GM18508 (cell line): ENCODE data around the gene OTX1.
"Not testable (repeated sequence)": the region's sequence is repeated elsewhere in the genome, so short reads cannot be mapped to it uniquely, and the experiment has no call there.

Source experiments
- ATAC-seq: cut with Tn5 transposase; IDR thresholded peaks from one replicate; pipeline ENCODE4 v1.9.1; 2021; ENCODE audit warnings: moderate number of reproducible peaks; ENCODE audit not compliant: insufficient read depth, unreplicated experiment

Gene OTX1

DNA sequence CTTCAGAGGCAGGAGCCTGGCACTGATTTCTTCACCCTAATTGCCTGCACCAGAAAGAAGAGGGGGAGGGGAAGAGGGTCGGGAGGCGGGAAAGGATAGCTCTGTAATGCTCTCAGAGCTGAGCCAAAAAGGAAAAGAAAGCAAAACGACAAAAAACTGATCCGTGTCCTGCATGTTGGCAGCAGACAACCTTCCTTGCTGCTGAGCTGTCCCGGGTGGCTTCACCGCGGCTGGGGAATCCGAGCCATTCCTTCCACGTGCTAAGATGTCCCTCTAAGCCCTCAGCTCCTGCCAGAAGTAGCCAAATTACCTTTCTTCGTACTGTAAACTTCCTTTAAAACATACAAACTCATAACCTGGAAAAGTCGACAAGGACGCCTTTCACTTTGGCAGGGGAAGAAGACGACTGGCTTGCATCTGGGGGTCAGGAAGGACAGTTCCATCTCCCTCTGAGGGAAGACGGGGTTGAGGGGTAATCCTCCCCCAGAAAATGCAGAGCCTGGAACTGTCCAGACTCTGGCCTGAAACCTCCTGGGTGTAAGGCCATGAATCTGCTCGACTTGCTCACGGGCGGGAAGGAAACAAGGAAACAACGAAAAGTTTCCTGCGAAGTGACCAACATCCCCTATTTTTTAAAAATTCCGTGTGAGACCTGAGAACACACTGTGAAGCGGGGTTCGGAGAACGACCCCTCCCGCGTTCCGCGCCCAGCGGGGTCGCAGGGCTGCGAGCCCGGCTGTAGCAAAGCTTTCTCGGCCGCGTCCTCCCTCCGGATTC lies 7.7 kb downstream of the OTX1 start:
- no peak for ATAC-seq

DNA sequence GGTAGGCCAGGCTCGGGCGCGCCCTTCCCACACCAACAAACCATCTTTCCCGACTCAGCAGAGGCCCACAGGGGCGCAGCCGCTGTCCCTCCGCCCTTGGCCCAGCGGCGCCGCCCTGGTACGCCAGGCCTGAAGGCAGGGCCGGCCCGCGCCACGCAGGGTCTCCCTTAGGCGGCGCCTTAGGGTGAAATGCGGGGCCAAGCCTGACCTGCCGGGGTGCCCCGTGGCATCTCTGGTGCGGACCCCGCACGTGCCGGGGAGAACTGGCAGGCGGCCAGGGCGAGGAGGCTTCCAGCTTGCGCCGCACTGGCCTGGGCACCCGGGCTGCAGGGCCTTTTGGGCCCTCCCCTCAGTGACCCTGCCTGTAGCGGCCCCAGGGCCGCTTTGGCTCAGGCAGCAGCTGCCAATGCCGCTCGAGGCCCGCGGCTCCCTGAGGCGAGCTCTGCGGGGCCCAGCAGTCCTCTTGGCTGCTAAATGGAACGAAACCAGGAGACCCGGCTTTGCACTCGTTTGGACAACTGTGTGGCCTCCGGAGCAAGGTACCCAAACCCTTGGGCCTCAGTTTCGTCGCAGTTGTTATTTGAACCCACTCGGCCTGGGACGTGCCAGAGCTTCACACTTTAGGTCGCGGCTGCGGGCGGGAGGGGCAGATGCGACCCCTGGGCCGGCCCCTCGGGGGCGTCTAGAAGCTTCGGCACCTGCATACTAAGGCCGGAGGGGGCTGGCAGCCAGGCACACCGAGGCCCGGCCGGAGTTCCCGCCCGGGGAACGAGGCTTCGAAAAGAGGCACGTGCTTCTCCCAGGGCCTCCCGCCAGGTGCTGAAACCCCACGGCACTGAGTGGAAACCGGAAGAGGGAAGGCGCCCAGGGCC lies 8.5 kb downstream of the OTX1 start:
- no peak for ATAC-seq

DNA sequence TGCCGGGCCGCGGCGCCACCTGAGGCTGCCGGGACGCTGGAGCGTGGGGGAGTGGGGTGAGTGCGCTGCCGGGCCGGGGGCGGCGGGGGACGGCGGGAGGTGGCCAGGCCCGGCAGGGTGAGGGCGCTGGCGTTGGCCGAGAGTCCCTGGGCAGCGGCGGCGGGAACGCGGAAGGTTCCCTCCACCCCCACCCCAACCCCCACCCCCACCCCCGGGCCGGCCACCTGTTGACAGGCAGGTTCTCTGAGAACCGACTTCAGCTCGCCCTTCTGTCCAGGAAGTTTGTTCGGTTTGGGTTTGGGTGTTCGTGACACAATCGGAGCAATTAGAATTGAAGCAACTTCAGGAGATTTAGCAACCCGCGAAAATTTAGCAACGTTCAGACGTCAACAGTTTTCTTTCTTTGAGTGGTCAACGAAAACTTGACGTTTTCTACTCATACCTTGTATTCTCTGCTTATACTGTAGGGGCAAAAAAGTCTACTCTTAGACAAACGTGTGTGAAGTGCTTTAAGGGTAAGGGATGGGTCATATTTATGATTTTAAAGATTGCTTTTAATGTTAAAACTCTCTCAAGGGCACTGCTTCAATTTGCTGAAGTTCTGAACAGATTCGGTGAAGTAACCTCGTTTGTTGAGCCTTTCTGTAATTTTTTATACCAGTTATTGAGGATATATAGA lies 9.3 kb downstream of the OTX1 start:
- ATAC-seq, result no peak

DNA sequence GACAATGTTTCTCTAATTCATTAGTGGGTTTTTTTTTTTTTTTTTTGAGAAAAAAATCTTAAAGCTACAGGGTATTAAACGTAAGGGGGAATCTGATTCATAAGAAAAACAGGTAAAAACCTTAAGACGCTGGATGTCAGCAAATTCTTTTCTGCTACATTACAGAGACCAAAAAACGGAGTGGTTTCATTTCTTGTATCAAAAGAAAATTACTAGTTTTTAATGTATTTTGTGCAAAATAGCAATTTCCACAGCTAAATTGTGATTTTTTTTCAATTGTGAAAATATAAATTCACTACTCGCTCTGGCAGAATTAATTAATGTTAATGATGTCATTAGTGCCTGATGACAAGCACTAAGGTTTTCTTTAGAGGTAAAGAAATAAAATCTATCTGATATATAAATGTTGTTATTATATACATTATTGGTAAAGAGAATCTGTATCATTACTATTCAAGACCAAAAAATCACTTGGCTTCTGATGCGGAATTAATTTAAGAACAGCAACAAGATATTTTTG lies 9.9 kb downstream of the OTX1 start:
- ATAC-seq, result no peak

DNA sequence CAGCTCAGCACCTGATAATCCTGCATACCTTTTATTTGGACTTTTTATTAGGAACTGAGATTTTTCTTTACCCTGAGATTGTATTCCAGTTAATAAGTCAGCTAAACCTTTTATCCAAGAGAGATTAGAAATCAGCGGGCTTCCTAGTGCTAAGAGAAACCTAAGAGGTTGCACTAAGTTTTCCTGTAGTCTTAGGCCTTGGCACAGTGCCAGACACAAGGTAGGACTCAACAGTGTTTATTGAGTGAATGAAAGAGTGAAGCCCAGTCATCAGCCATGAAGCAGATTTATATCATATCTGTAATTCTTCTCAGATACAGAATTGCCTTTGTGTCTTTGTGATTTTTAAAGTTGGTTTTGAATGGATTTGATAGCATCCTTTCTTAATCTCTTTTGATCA lies 13.6 kb downstream of the OTX1 start:
- no peak for ATAC-seq

DNA sequence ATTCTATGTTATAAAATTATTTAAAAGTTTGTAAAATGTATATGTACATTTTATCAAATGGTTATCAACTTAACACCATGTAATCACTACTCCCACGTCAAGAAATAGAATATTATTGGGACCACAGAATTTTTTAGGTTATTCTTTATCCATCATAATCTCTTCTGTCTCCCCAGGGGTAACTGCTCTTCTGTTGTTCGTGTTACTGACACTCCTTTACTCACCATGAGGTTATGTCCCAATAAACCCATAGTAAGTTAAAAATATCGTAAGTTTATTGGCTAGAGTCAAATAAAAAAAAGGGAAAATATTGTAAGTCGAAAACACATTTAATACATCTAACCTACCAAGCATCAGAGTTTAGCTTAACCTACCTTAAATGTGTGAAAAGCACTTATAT lies 14.0 kb downstream of the OTX1 start:
- no peak for ATAC-seq

DNA sequence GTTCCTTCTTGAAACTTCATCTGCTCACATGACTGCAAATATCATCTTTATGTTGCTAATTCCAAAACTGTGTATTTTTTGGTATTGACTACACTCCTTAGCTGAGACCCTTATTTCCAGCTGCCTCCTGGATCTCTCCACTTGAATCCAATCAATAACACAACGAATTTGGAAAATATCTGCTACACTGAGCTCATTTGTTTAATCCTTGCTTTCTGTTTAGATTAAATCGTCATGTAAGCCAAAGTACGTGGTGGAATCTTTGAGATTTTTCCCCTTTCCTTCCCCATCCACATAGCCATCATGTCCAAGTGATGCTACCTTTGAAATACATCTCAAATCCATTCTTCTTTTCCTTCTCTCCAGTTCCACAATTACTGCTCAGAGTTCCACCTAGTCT lies 15.6 kb downstream of the OTX1 start:
- ATAC-seq, result no peak

DNA sequence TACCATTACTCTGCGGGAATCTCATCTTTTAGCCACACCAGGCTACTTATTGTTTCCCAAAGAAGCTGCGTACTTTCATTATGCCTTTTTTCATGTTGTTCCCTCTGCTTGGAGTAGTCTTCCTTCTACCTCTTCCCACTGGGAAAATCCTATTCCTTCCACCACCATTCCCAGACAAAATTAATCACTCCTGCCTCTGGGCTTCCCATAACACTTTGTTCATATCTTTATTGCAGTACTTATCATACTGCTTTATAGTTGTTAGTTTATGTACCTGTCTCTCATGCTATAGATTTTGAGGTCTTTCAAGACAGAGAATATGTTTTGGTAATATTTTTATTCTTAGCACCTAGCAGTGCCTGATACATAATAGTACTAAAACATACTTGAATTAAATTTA lies 16.2 kb downstream of the OTX1 start:
- ATAC-seq, result no peak

DNA sequence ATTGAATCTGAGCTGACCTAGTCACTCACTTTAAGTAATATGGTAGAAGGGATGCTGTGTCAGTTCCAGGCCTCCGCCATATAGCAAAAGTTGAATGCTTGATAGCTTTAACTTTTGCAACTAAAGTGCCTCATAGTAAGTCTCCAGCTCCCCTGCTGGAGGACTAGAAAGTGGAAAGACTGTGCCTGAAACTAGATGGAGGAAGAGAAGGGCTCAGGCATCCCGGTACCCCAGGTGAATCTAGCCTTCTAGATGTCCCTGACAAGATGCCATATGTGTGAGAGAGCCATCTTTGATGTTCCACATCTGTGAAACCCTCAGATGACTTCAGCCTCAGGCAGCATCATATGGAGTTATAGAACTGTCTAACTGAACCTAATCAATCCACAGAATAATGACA lies 21.0 kb downstream of the OTX1 start:
- ATAC-seq, result no peak

DNA sequence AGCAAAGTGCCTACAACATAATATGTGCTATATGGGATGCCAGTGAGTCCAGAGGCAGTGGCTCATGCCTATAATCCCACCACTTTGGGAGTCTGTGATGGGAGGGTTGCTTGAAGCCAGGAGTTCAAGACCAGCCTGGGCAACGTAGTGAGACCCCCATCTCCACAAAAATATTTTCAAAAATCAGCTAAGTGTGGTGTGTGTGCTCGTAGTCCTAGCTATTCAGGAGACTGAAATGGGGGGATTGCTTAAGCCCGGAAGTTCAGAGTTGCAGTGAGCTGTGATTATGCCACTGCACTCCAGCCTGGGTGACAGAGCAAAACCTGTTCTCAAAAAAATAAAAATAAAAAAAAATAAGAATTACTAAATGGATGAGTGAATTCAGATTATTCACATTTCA lies 23.4 kb downstream of the OTX1 start:
- no peak for ATAC-seq

DNA sequence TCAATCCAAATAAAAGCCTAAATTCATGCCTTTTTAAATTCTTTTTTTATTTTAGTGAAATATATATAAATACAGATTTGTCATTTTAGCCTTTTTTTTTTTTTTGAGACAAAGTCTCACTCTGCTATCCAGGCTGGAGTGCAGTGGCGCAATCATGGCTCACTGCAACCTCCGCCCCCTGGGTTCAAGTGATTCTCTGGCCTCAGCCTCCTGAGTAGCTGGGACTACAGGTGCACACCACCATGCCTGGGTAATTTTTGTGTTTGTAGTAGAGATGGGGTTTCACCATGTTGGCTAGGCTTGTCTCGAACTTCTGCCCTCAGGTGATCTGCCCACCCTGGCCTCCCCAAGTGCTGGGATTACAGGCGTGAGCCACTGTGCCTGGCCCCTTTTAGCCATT lies 23.8 kb downstream of the OTX1 start:
- not testable (repeated sequence) for ATAC-seq

DNA sequence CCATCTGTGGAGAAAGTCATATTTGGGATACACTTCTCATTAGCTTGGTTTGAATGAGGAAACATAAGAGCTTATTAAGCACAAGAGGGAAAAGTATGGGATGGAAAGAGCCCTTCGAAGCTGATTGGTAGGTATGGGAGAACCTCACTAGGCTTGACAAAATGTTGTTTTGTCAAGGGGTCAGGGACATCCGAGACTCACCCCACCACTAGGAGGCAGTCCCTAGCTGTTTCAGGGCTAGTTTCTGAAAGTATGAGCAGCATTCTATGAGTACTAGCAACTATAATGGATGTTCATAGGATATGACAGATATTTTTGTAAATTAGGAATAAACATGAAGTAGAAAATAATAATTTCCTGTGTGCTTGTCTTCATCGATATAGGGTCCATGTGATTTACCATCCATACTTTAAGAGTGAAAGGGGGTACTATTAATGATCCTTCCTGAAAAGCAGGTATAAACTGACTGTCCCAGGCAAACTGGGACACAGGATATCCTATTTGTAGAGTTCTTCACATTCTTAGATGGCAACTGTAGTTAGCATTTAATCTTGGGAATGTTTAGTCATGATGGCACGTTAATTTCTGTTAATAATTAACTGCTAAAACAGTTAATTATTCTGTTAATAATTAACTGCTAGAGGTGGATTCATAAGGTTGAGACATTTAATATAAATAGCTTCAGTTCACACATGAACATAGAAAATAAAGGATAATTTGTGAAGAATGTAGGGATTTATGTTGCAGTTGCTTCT lies 28.4 kb downstream of the OTX1 start:
- no peak for ATAC-seq

DNA sequence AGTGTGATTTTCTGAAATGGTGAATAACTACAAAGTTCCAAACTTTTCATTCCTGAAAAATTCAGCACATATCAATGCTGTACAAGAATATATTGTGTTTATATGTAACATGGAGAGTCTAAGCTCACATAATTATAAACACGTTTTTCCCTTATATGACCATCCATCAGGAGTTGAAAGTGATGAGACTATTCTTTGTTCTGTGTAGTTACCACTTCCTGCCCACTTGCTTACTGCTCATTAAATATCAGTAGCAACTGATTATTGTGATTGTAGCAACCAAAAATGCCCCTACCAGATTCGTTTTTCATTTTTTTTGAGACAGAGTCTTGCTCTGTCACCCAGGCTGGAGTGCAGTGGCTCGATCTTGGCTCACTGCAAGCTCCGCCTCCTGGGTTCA lies 30.8 kb downstream of the OTX1 start:
- ATAC-seq, result no peak

DNA sequence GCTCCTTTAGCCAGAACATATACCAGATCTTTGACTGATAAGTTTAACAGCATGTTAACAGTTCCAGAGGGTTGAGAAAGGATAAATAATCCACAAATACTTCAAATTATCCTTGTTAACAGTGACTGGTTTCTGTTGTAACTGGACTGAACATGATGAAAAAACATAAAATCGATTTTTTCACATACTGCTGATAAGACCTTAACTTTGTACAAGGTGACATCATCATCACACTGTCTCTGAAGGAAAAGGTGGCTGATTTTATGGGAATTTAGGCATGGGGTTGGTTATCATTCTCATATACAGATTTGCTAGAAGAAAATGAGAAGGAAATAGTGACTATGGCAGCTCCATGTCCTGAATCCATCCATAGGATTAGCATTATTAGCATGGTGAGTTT lies 36.1 kb downstream of the OTX1 start:
- ATAC-seq, result no peak

DNA sequence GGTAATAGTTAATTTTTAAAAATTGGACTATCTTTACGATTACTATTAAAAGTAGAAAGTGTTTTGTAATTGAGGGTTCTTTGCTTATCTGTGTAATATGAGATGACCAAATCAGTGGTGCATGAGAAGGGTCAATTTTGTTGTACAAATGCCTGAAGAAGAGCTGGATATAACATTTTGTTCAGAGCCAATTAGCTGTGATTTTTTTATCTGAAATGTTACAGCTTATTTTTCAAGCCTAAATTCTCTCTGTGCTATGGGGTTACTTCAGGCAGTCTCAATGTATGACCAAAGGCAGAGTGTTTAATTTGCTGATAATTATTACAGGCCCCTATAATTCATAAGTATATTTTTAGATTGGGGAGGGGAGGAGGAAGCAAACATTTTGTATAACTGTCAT lies 41.8 kb downstream of the OTX1 start:
- no peak for ATAC-seq

DNA sequence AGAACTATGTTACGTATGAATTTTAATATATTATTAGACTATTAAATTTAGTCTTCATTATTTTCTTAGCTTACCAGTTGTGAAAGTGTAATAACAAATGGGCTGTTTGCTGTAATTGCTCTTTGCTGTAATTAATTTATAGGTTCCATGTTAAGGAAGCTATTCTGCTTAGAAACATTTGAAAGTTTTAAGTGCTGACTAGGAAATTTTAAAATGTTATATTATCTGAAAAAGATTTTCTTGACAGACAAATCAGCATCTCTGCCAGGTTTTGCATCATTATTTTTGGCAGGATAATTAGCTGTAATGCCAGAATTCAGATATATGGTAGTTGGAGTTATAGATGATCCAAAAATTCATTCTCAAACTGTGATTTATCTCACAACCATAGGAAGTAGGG lies 42.2 kb downstream of the OTX1 start:
- no peak for ATAC-seq

DNA sequence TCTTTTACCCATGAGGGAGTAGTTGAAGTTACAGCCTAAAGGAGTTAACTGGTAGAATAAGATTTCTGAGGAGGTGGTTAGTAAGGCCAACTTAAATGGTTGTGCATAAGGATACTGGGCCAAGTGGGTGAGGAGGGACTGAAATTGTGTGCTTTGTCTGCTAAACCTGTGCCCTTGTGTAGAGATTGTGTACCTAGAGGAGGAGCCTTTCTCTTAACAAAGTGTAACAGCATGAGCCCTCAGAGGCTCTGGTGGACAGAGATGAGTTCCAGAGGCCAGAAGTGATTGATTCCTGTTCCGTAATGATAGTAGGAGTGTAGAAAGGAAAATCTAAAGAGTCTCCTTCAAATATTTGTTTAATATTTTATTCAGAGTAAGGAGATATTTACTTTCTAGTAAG lies 42.9 kb downstream of the OTX1 start:
- ATAC-seq, result no peak

DNA sequence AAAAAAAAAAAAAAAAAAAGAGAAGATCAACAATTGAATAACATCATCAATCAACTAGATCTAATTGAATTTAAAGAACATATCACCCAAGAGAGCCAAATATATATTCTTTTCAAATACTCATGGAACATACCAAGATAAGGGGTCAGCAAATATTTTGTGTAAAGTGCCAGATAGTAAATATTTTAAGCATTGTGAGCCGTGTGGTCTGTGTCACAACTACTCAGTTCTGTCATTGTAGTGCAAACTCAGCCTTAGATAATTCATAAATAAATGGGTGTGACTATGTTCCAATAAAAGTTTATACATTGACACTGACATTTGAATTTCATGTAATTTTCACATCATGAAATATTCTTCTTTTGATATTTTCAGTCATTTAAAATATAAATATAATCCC lies 45.9 kb downstream of the OTX1 start:
- no peak for ATAC-seq

DNA sequence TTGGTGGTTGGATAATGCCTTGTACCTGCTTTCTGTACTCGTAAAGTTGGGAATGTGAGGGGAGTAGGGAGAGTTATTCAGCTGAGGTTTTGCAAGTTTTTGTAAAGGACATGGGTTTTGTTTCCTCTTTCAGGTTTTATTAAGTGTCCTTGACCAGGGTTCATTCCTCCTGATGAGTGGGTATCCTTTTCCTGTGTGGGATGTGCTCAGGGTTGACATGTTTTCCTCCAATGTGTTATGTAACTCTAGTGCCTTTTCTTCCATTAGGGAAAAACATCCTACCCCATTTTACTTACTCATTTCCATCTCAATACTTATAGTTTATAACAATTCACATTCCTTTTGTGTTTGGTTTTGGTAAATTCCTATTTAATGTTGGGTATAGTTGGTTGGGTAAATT lies 48.4 kb downstream of the OTX1 start:
- no peak for ATAC-seq

DNA sequence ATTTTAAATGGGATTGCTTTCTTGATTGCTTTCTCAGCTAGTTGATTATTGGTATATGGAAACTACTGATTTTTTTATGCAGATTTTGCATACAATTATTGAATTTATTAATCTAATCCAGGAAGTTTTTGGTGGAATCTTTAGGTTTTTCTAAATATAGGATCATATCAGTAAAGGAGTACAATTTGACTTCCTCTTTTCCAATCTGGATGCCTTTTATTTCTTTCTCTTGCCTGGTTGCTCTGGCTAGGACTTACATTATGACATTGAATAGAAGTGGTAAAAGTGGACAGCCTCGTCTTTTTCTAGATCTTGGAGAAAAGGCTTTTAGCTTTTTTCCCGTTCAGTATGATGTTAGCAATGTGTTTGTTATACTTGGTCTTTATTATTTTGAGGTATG lies 51.3 kb downstream of the OTX1 start:
- ATAC-seq, result no peak
